Effector memory CD4-positive, alpha-beta T cell (primary cell): ENCODE measurements around the gene PBX3.

ENCODE experiments used
- DNase-seq, 3 donors: peaks; one replicate each; pipeline ENCODE4 v3.0.0-alpha.2; 2020
- H3K27ac ChIP-seq: 2 replicates; pipeline ENCODE4 v1.7.0; 2013; ENCODE audit warnings: mild to moderate bottlenecking, low read length, moderate library complexity; ENCODE audit not compliant: insufficient read depth, poor library complexity, severe bottlenecking
- H3K27me3 ChIP-seq: replicated peaks from 2 replicates; pipeline ENCODE4 v1.7.0; 2013; ENCODE audit warnings: mild to moderate bottlenecking, low read length; ENCODE audit not compliant: insufficient read depth, control insufficient read depth, poor library complexity, severe bottlenecking
- H3K36me3 ChIP-seq: 2 replicates; pipeline ENCODE4 v1.7.0; 2013; ENCODE audit warnings: mild to moderate bottlenecking, low read length, moderate library complexity; ENCODE audit not compliant: control insufficient read depth, insufficient read depth
- H3K4me1 ChIP-seq: 2 replicates; pipeline ENCODE4 v1.7.0; 2013; ENCODE audit warnings: low read length, mild to moderate bottlenecking; ENCODE audit not compliant: control insufficient read depth, insufficient read depth, poor library complexity, severe bottlenecking
- H3K4me3 ChIP-seq: 2 replicates; pipeline ENCODE4 v1.7.0; 2013; ENCODE audit warnings: low read length, low read depth, mild to moderate bottlenecking; ENCODE audit not compliant: insufficient read depth, poor library complexity, severe bottlenecking
- H3K9me3 ChIP-seq: 2 replicates; pipeline ENCODE4 v1.7.0; 2013; ENCODE audit warnings: mild to moderate bottlenecking, low read length, moderate library complexity; ENCODE audit not compliant: control insufficient read depth

PBX3 gene

DNA sequence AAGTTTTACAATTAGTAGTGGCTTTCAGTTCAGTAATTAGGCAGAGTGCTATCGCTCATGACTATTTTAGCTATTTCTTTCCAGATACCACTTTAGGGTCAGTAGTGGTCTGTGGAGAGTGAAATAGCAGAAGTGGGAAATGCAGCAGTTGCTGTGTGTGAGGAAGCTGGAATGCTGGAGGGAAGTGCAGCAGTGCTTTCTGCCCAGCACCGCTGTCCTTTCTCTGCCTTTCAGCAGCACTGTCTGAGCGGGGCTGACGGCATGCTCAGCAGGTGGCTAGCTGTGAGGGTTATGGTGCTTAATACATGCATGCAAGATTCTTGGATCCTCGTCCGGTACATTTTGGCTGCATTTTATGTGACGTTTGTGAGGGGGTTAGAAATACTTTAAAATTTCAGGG, 213.9 kb downstream of the PBX3 start:
- H3K4me1 ChIP-seq, result no peaks in the 10 kb centered on the region
- H3K27me3 ChIP-seq, result no peaks in the 10 kb centered on the region
- no peak overlapping the region for H3K4me3 ChIP-seq
- H3K9me3 ChIP-seq, result no peaks in the 10 kb centered on the region
- no peak overlapping the region for H3K27ac ChIP-seq
- no peaks in the 10 kb centered on the region for H3K36me3 ChIP-seq
- DNase-seq, result no peak

- Histone ChIP-seq H3K36me3 (no peaks in the 10 kb centered on the region), H3K9me3 (no peaks in the 10 kb centered on the region), H3K4me1 (no peaks in the 10 kb centered on the region), H3K27me3 (no peaks in the 10 kb centered on the region), H3K27ac (no peak overlapping the region), H3K4me3 (no peak overlapping the region)
- DNase-seq, result no peak
Observed at GRCh38 chr9:125963932-125964331, 216.8 kb downstream of the PBX3 start.

DNA sequence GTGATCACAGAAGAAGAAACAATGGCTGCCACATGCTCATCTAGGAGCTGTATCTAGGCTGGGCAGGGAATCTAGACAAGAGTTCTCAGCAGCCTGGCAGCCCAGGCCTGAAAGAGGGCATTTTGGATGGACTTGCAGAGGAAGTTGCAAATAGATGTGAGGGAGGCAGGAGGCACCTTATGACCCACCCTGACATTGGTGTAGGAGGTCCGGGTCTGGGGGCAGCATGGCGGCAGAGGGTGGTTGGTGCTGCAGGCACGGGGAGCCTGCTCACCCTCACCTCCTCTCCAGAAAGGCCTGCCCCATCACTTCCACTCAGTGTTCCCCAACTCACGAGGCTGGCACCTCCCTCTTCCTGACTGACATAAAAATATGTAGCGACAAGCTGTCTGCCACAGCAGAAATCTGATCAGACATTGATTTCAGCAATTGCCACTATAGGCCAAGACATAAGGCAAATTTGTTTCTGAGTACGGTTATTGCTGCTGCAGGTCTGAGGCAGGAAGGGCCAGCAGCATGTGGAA, 217.6 kb downstream of the PBX3 start:
- Histone ChIP-seq H3K4me3 (no peak overlapping the region), H3K9me3 (no peaks in the 10 kb centered on the region), H3K27ac (no peak overlapping the region), H3K36me3 (no peaks in the 10 kb centered on the region), H3K27me3 (no peaks in the 10 kb centered on the region), H3K4me1 (no peaks in the 10 kb centered on the region)
- no peak for DNase-seq

- Histone ChIP-seq H3K36me3 (no peaks in the 10 kb centered on the region), H3K27me3 (no peaks in the 10 kb centered on the region), H3K4me3 (no peak overlapping the region), H3K9me3 (no peaks in the 10 kb centered on the region), H3K4me1 (no peaks in the 10 kb centered on the region), H3K27ac (no peak overlapping the region)
- no peak for DNase-seq
Observed at GRCh38 chr9:125965477-125965876, 218.3 kb downstream of the PBX3 start.

DNA sequence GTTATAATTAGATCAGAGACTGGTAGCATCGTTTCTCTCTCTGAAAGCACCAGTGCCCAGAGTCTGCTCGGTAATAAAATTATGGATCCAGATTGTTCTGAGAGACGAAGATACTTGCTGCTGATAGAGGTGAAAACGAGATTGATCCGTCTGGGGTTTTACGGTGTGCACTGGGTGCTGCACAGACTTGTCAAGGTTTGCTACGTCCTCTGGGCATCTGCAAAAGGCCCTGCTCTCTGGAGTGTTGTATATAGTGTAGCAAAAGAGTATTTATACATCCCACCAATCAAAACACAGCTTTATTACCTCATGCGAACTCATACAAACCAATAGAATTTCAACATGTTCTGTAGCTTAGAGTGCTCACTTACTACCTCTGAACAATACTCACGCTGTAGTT, 219.3 kb downstream of the PBX3 start:
- no peaks in the 10 kb centered on the region for H3K9me3 ChIP-seq
- H3K4me1 ChIP-seq, result no peaks in the 10 kb centered on the region
- no peak for DNase-seq
- H3K27me3 ChIP-seq, result no peaks in the 10 kb centered on the region
- no peak overlapping the region for H3K4me3 ChIP-seq
- H3K27ac ChIP-seq, result no peak overlapping the region
- no peaks in the 10 kb centered on the region for H3K36me3 ChIP-seq

GRCh38 chr9:125966959-125967711, 220.0 kb downstream of the PBX3 start:
- no peaks in the 10 kb centered on the region for H3K4me1 ChIP-seq
- no peak overlapping the region for H3K4me3 ChIP-seq
- no peak overlapping the region for H3K27ac ChIP-seq
- no peaks in the 10 kb centered on the region for H3K36me3 ChIP-seq
- H3K9me3 ChIP-seq, result no peaks in the 10 kb centered on the region
- DNase-seq, result no peak
- H3K27me3 ChIP-seq, result no peaks in the 10 kb centered on the region

GRCh38 chr9:125968714-125969374, 221.7 kb downstream of the PBX3 start:
- Histone ChIP-seq H3K9me3 (no peaks in the 10 kb centered on the region), H3K27me3 (no peaks in the 10 kb centered on the region), H3K4me1 (no peaks in the 10 kb centered on the region), H3K36me3 (no peaks in the 10 kb centered on the region), H3K27ac (no peak overlapping the region), H3K4me3 (no peak overlapping the region)
- DNase-seq, result no peak

DNA sequence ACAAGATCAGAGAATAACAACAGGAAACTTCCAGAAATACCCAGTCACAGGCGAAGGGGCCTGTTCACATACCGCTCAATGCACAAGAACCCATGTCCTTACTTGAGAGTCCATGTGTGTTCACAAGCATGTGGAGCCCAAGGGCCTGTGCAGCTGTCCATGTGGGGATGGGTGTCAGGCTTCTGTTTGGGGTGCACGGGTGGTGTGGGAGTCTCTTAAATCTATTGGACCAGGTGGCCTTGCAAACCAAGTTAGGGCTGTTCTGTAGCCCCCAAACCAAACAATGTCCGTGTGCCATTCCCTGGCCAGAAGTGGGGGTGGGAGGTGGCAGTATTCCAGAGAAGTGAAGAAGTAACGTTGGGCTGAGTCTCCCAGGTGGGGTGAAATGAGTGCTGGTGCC, 222.3 kb downstream of the PBX3 start:
- H3K36me3 ChIP-seq, result no peaks in the 10 kb centered on the region
- no peak overlapping the region for H3K4me3 ChIP-seq
- no peaks in the 10 kb centered on the region for H3K27me3 ChIP-seq
- H3K9me3 ChIP-seq, result no peaks in the 10 kb centered on the region
- no peak for DNase-seq
- H3K27ac ChIP-seq, result no peak overlapping the region
- H3K4me1 ChIP-seq, result no peaks in the 10 kb centered on the region

- no peak for DNase-seq
- no peak overlapping the region for H3K27ac ChIP-seq
- no peaks in the 10 kb centered on the region for H3K36me3 ChIP-seq
- H3K4me1 ChIP-seq, result no peaks in the 10 kb centered on the region
- H3K27me3 ChIP-seq, result no peaks in the 10 kb centered on the region
- H3K9me3 ChIP-seq, result no peaks in the 10 kb centered on the region
- H3K4me3 ChIP-seq, result no peak overlapping the region
Observed at GRCh38 chr9:125969868-125970267, 222.7 kb downstream of the PBX3 start.

DNA sequence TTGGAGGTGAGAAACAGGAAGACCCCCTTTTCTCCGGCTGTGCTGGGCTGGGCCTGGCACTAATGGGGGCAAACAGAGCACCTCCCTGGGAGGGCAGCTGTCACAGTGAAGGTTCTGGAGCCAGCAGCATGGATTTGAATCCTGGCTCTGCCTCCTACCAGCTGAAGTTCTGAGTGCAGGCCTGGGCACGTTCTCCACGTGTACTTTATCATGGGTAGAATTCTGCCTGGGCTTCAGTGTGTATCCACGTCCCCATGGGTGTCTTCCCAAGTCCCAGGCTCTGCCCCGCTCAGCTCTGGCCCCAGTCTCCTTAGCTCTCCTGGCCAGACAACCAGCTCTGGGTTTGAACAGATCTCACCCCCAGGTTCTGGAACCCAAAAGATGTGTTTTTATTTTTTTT, 223.2 kb downstream of the PBX3 start:
- H3K27me3 ChIP-seq, result no peaks in the 10 kb centered on the region
- no peaks in the 10 kb centered on the region for H3K36me3 ChIP-seq
- no peak for DNase-seq
- no peaks in the 10 kb centered on the region for H3K4me1 ChIP-seq
- no peak overlapping the region for H3K27ac ChIP-seq
- H3K4me3 ChIP-seq, result no peak overlapping the region
- H3K9me3 ChIP-seq, result no peaks in the 10 kb centered on the region
